SKM-1 (cell line): ENCODE data around the gene LAPTM5.
"Not testable (repeated sequence)": the region's sequence is repeated elsewhere in the genome, so short reads cannot be mapped to it uniquely, and the experiment has no call there.

Experiments used
- DNase-seq: peaks from one replicate; lab custom pipeline; 2025; ENCODE audit not compliant: unreplicated experiment; lab: John Stamatoyannopoulos, UW

Gene LAPTM5

DNA sequence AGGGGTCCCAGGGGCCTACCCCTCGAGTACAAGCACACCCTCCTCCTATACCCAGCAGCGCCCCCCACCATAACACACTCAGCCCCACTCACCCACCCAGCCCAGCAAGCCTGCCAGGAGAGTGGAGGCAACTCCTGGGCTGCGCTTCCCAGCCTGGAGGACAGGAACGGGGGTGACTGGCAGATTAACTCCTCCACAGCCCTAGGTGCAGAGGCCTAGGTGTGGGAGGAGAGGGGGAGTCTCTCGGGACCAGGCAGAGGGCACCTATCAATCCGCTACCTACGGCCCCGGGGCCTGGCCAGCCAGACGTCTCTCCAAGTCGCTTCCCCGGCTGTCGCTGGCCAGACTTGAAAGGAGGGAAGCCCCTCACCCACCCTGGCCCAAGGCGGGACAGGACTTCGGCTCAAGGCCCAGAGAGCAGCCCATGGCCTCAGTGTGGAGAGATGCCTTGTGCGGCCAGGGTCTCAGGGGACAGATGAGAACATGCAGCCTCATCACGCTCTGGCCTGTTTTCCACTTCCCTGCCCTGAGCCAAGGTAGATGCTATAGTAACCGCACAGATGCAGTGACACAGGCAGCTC lies 59.1 kb downstream of the LAPTM5 start:
- DNase-seq, result no peak

- DNase-seq, result no peak
These were observed 59.8 kb downstream of the LAPTM5 start for GRCh38 chr1:30697571-30698376.

- DNase-seq, result no peak
These were observed 60.7 kb downstream of the LAPTM5 start for GRCh38 chr1:30696831-30697230.

- DNase-seq, result no peak
These were observed 62.1 kb downstream of the LAPTM5 start for GRCh38 chr1:30695439-30695841.

- no peak for DNase-seq
These were observed 63.0 kb downstream of the LAPTM5 start for GRCh38 chr1:30694280-30695175.

DNA sequence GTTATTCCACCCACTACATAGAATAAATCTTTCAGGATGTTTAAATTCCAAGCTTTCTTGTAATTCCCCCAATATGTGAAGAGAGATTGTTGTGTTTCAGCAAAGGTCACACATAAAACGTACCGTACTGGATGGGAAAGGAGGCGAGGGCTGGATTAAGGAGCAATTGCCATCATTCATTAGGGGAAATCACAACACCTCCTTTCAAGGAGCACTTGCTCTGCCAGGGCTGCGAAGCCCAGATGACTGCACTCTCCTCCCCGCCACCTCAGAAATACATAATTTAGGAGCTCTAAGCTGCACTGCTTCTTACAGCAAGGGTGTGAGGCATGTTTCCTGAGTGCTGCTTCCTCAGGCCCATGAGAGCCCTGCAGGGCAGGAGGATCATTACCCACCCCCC lies 63.8 kb downstream of the LAPTM5 start:
- DNase-seq, result no peak

DNA sequence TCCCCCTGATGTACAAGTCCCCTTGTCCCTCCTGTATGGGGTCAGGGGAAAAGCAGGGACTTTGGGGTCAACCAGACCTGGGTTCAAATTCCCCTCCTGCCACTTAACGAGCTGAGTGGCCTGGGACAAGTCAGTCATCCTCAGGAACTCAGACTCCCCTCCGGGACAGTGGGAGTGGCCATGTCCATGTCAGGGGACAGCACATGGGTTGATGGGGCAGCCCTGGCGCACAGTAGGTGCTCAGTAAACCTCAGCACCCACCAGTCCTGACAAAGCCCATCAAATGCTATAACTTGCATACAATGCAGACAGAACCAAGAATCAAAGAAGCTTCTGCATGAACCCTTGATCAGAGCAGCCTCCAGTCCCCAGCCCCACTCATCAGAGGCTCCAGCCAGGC lies 64.2 kb downstream of the LAPTM5 start:
- DNase-seq, result no peak

DNA sequence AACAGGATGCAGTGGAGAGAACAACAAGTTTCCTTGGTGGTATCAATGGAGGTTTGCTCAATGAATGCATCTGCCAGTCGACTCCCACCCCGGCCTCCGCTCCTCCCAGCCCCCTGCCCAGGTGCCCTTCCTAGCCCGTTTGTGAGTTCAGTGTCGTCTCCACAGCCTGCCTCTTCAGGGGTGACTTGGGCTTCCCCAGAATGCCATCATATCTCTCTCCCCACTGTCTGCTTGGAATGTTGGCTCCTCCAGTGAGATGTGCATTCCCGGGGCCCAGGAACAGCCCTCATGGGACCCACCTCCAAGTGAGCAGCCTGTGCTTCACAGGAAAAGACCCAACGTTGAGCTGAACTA lies 64.6 kb downstream of the LAPTM5 start:
- DNase-seq, result no peak

- DNase-seq, result no peak
These were observed 65.2 kb downstream of the LAPTM5 start for GRCh38 chr1:30692201-30692947.

DNA sequence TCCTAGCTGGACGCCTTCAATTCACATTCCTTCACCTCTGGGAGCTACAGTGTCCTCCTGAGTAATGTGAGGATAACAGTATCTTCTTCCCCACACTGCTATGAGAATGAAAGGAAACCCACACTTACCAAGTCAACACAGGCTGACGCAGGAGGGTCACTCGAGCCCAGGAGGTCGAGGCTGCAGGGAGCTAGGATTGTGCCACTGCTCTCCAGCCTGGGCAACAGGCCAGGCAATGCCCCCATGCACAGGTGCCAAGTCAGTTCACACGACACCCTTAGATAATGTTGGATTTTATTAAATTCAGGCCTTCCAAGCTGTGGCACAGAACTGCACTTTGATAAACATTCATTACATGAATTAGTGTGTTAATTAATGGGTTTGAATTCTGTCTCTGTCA lies 66.1 kb downstream of the LAPTM5 start:
- no peak for DNase-seq

DNA sequence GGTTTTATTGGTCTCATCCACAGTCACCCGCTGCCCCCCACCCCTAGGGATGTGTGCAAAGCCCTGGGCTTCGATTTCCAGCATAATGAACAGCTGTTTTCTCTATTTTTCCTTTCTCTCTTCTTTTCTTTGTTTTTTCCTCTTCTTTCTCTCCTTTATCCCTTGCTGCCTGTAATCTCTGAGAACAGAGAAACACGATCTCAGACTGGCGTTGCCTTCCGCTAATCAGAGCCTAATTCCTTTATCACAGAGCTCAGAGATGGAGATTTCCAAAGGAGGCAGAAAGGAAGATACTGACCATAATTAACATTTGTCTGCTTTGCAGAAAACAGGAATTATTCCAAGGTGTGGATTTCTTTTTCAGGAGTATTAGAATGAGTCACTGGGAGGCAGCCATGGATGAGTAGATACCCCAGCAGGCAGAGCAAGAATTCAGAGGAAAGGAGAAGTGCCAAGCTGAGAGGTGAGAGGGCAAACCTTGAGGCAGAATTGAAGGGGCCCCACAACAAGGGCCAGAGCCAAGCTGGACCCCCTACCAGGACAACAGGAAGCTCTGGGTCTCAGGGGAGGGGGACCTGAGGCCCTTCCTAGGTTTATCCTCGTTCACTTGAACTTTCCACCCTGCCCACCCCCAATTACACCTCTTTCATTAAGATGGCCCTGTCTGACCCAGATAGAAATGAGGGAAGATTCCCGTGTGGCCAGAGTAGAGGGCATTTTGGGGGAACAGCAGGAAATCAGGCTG lies 67.5 kb downstream of the LAPTM5 start:
- DNase-seq, result no peak

- no peak for DNase-seq
These were observed 68.4 kb downstream of the LAPTM5 start for GRCh38 chr1:30688920-30689794.

DNA sequence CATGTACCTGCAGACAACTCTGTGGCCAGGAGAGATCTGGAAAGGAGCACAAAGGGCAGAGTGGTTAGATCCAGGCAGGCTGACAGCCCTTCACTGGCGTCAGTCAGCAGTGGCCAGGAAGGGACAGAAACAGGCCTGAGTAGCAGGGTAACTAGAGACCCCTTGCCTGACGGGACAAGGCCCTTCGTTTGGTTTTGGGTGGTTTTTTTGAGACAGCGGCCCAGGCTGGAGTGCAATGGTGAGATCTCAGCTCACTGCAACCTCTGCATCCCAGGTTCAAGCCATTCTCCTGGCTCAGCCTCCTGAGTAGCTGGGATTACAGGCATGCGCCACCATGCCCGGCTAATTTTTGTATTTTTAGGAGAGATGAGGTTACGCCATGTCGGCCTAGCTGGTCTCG lies 69.1 kb downstream of the LAPTM5 start:
- DNase-seq, result not testable (repeated sequence)

DNA sequence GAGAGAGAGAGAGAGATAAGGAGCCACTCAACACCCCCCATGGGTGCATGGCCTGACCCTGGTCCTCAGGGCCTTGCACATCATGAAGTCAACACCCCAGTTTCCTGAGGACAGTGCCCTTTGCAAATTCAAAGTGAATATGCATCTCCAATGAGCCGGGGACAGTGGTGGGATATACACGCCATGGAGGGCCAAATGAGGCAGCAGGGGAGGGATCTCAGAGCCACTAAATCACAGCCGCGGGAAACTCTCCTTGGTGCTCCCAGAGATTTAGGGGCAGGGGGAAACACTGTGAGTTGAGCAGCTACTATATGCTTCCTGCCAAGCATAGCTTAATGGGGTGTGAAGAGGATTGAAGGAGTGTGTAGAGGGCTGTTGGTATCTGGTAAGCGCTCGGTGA lies 69.7 kb downstream of the LAPTM5 start:
- no peak for DNase-seq

GRCh38 chr1:30686236-30686935 lies 71.2 kb downstream of the LAPTM5 start:
- no peak for DNase-seq

- no peak for DNase-seq
These were observed 71.8 kb downstream of the LAPTM5 start for GRCh38 chr1:30685796-30686165.

DNA sequence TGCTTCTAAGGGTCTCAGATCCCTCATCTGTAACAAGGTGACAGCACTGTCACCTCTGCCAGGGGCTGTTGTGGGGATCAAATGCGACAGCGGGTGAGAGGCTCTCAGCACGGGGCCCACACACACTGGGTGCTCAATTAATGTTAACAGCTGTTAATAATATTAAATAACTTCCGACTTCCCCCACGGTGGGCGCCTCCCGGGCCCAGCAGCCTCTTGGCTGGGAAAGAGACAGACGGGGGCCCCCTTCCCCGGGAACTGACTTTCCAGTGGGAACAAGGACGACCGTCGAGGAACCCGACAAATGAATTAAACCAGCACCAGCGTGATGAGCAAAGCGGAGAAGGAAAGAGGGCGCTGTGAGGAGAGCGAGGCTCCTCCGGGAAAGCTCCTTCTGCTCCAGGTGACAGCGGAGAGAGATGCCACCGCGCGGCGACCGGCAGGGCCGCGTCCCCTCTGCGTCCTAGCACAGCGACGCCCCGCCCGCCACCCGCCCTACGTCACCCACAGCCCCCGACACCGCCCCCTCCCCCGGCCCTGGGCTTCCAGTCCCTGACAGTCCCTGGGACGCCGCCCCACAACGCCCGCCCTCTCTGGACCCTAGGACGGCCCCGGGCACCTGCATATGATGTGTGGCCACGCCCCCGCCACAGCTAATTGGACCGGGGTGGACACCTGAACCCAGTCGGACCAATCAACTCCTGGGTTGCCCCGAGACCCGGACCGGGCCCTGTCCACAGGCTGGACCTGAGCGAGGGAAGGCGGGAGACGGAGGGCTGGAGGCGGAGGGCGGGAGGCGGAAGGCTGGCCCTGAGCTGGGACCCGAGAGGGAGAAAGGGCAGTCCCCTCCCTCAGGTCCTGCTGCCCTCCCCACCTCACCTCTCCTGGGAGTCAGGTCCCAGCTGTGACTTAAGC lies 72.4 kb downstream of the LAPTM5 start:
- DNase-seq, result no peak

GRCh38 chr1:30684259-30684658 lies 73.3 kb downstream of the LAPTM5 start:
- no peak for DNase-seq
